ENCODE data around the gene VOPP1.
A peak's percentile ranks its signal among the peaks of the same experiment; 100 is the strongest.

VOPP1 gene

GRCh38 chr7:55556031-55556430 lies 16.3 kb downstream of the VOPP1 start:
- no peak for DNase-seq (ENCODE audit: low read depth in 2 of 3, low spot score in 1 of 3)

GRCh38 chr7:55555160-55555559 lies 17.1 kb downstream of the VOPP1 start:
- DNase-seq (ENCODE audit: low read depth in 2 of 3, low spot score in 1 of 3), result no peak

- DNase-seq (ENCODE audit: low read depth in 2 of 3, low spot score in 1 of 3), result no peak
Observed at GRCh38 chr7:55554038-55554437, 18.3 kb downstream of the VOPP1 start.

GRCh38 chr7:55553024-55553345 lies 19.3 kb downstream of the VOPP1 start:
- no peak for DNase-seq (ENCODE audit: low read depth in 2 of 3, low spot score in 1 of 3)

- DNase-seq (ENCODE audit: low read depth in 2 of 3, low spot score in 1 of 3), result no peak
Observed at GRCh38 chr7:55552320-55553023, 19.8 kb downstream of the VOPP1 start.

- DNase-seq (ENCODE audit: low read depth in 2 of 3, low spot score in 1 of 3), result no peak
Observed at GRCh38 chr7:55550841-55551537, 21.3 kb downstream of the VOPP1 start.

GRCh38 chr7:55550010-55550663 lies 22.2 kb downstream of the VOPP1 start:
- no peak for DNase-seq (ENCODE audit: low read depth in 2 of 3, low spot score in 1 of 3)

- no peak for DNase-seq (ENCODE audit: low read depth in 2 of 3, low spot score in 1 of 3)
Observed at GRCh38 chr7:55549457-55549856, 22.8 kb downstream of the VOPP1 start.

GRCh38 chr7:55548295-55548731 lies 24.0 kb downstream of the VOPP1 start:
- no peak for DNase-seq (ENCODE audit: low read depth in 2 of 3, low spot score in 1 of 3)

GRCh38 chr7:55546814-55547213 lies 25.5 kb downstream of the VOPP1 start:
- peak in 2 of 3 donors; percentile 41 to 44 for DNase-seq (ENCODE audit: low read depth in 2 of 3, low spot score in 1 of 3)

- DNase-seq (ENCODE audit: low read depth in 2 of 3, low spot score in 1 of 3), result no peak
Observed at GRCh38 chr7:55545496-55545895, 26.8 kb downstream of the VOPP1 start.

- DNase-seq (ENCODE audit: low read depth in 2 of 3, low spot score in 1 of 3), result no peak
Observed at GRCh38 chr7:55540226-55540858, 32.0 kb downstream of the VOPP1 start.

GRCh38 chr7:55539380-55539779 lies 32.9 kb downstream of the VOPP1 start:
- DNase-seq (ENCODE audit: low read depth in 2 of 3, low spot score in 1 of 3), result no peak

GRCh38 chr7:55538538-55538937 lies 33.8 kb downstream of the VOPP1 start:
- DNase-seq (ENCODE audit: low read depth in 2 of 3, low spot score in 1 of 3), result no peak

- no peak for DNase-seq (ENCODE audit: low read depth in 2 of 3, low spot score in 1 of 3)
Observed at GRCh38 chr7:55537458-55537990, 34.8 kb downstream of the VOPP1 start.

- no peak for DNase-seq (ENCODE audit: low read depth in 2 of 3, low spot score in 1 of 3)
Observed at GRCh38 chr7:55536619-55537457, 35.5 kb downstream of the VOPP1 start.

- DNase-seq (ENCODE audit: low read depth in 2 of 3, low spot score in 1 of 3), result no peak
Observed at GRCh38 chr7:55535617-55536016, 36.7 kb downstream of the VOPP1 start.

- no peak for DNase-seq (ENCODE audit: low read depth in 2 of 3, low spot score in 1 of 3)
Observed at GRCh38 chr7:55534916-55535590, 37.2 kb downstream of the VOPP1 start.

GRCh38 chr7:55534262-55534915 lies 37.9 kb downstream of the VOPP1 start:
- peak; percentile 63 to 75 (median 72) for DNase-seq (ENCODE audit: low read depth in 2 of 3, low spot score in 1 of 3)

- no peak for DNase-seq (ENCODE audit: low read depth in 2 of 3, low spot score in 1 of 3)
Observed at GRCh38 chr7:55533729-55534080, 38.6 kb downstream of the VOPP1 start.

Measured in stimulated activated CD4-positive, alpha-beta T cell treated with anti-CD3 and anti-CD28 coated beads, Interleukin-12 subunit alpha, Interleukin-12 subunit beta, amount 100 ng/mL, for 48 hours (primary cell).